ENCODE results near the gene CHP1. TPM values are rescaled to one million over a fixed set of nuclear protein-coding genes. Genes with fewer than 3 reads are reported as not detected.

Gene CHP1
- total RNA-seq, 1 donor: 111 TPM

- no peak for TF ChIP-seq CTCF (IDR thresholded peaks at IDR 0.05; ENCODE audit: insufficient read depth, low read depth, low read length)
- DNase-seq (ENCODE audit: low read depth): no peak
- no peak overlapping the region for H3K4me3 ChIP-seq (ENCODE audit: low read depth, low read length)
These were observed 92.5 kb downstream of the CHP1 start for GRCh38 chr15:41323611-41324010.

GRCh38 chr15:41331281-41331680, 100.2 kb downstream of the CHP1 start:
- no peak for DNase-seq (ENCODE audit: low read depth)
- no peak for TF ChIP-seq CTCF (IDR thresholded peaks at IDR 0.05; ENCODE audit: insufficient read depth, low read depth, low read length)
- peak overlapping the region; percentile 91 for H3K4me3 ChIP-seq (ENCODE audit: low read depth, low read length)

Other genes with a start within 250 kb of the CHP1 start
- gene INO80, start 115.0 kb upstream of the CHP1 start, total RNA-seq: 21.6 and 29.8 TPM in 2 replicates
- gene EXD1, start 511 bp upstream of the CHP1 start, total RNA-seq: under 0.01 TPM in 1 of 2 replicates, not detected in the other
- 2.6 and 8.6 TPM in 2 replicates for gene OIP5, start 101.3 kb downstream of the CHP1 start, total RNA-seq
- gene NUSAP1, start 101.6 kb downstream of the CHP1 start, total RNA-seq: 28.3 and 59.2 TPM in 2 replicates
- 27.4 and 28.5 TPM in 2 replicates for gene NDUFAF1, start 171.2 kb downstream of the CHP1 start, total RNA-seq
- 30.0 and 37.1 TPM in 2 replicates for gene RTF1, start 185.8 kb downstream of the CHP1 start, total RNA-seq